OCI-LY3 (cell line): Measurements from ENCODE around the gene SERPINB10.
"Not testable (repeated sequence)": the region's sequence is repeated elsewhere in the genome, so short reads cannot be mapped to it uniquely, and the experiment has no call there.

Source experiments
- H2AFZ ChIP-seq: fragments of 200-600, 300-600 bp; shearing (Covaris generic); 2 replicates; pipeline ENCODE4 v1.6.0; 2014; ENCODE audit warnings: antibody characterized with exemption, low read depth, low read length
- H3K27ac ChIP-seq: fragments of 200-600, 300-600 bp; sonication (generic); 2 replicates; pipeline ENCODE4 v1.5.1; 2014; ENCODE audit warnings: mild to moderate bottlenecking, low read length, moderate library complexity, mixed read lengths
- H3K27me3 ChIP-seq: fragments of 200-600, 300-600 bp; sonication (generic); 2 replicates; pipeline ENCODE4 v1.6.1; 2014; ENCODE audit warnings: low read depth, low read length, mixed read lengths
- H3K36me3 ChIP-seq: fragments of 200-600, 300-600 bp; sonication (generic); replicated peaks from 2 replicates; pipeline ENCODE3; 2014; ENCODE audit warnings: low read depth, low read length, mixed read lengths
- H3K4me1 ChIP-seq: fragments of 300-600, 200-600 bp; sonication (generic); 2 replicates; pipeline ENCODE4 v1.6.1; 2014; ENCODE audit warnings: low read length, mixed read lengths
- H3K4me2 ChIP-seq: fragments of 200-600, 300-600 bp; sonication (generic); 2 replicates; pipeline ENCODE4 v1.6.1; 2014; ENCODE audit warnings: low read length, mixed read lengths
- H3K4me3 ChIP-seq: fragments of 300-600, 200-600 bp; sonication (generic); 2 replicates; pipeline ENCODE4 v1.5.1; 2014; ENCODE audit warnings: antibody characterized with exemption, mild to moderate bottlenecking, low read length, moderate library complexity
- H3K79me2 ChIP-seq: fragments of 300-600, 200-600 bp; shearing (Covaris generic); 2 replicates; pipeline ENCODE4 v1.6.1; 2014; ENCODE audit warnings: mild to moderate bottlenecking, low read length, mixed read lengths
- H3K9ac ChIP-seq: fragments of 300-600, 200-600 bp; shearing (Covaris generic); 2 replicates; pipeline ENCODE4 v1.6.0; 2014; ENCODE audit warnings: mild to moderate bottlenecking, low read length, moderate library complexity
- H3K9me3 ChIP-seq: fragments of 200-600, 300-600 bp; shearing (Covaris generic); 2 replicates; pipeline ENCODE4 v1.6.1; 2014; ENCODE audit warnings: low read length, mixed read lengths; ENCODE audit not compliant: insufficient read depth
- H4K20me1 ChIP-seq: fragments of 200-600, 300-600 bp; sonication (generic); 2 replicates; pipeline ENCODE4 v1.6.1; 2016; ENCODE audit warnings: low read length, mixed read lengths; ENCODE audit not compliant: insufficient read depth
- CTCF ChIP-seq: fragments of 200-600, 300-600 bp; sonication (generic); IDR thresholded peaks from 2 replicates; pipeline ENCODE4 v1.5.1; 2014; ENCODE audit warnings: antibody characterized with exemption, low read length, low read depth
- EZH2phosphoT487 ChIP-seq: fragments of 200-600 bp; shearing (Covaris generic); IDR thresholded peaks from 2 replicates; pipeline ENCODE4 v1.6.1; 2018; ENCODE audit warnings: antibody characterized with exemption, mixed run types, low read depth

The SERPINB10 gene

GRCh38 chr18:63936156-63936931 lies 28.6 kb downstream of the SERPINB10 start:
- Histone ChIP-seq H3K9me3 (no peaks in the 10 kb centered on the region), H3K4me1 (peaks cover 15% of the 10 kb centered on the region), H4K20me1 (no peaks in the 10 kb centered on the region), H3K27ac (peak overlapping the region; percentile 25), H3K27me3 (peaks cover 10% of the 10 kb centered on the region; the same call in 1 of the 2 replicates), H3K4me2 (peak overlapping the region; percentile 91), H2AFZ (peak overlapping the region; percentile 99), H3K4me3 (peak overlapping the region; percentile 83), H3K79me2 (no peaks in the 10 kb centered on the region), H3K9ac (peak overlapping the region; percentile 86), H3K36me3 (no peaks in the 10 kb centered on the region)
- peak; percentile 96 for TF ChIP-seq CTCF
- TF ChIP-seq EZH2phosphoT487, result no peak

GRCh38 chr18:63936932-63937393 lies 29.2 kb downstream of the SERPINB10 start:
- H3K4me2 ChIP-seq, result peak overlapping the region; percentile 91
- no peaks in the 10 kb centered on the region for H3K9me3 ChIP-seq
- no peaks in the 10 kb centered on the region for H4K20me1 ChIP-seq
- H3K36me3 ChIP-seq, result no peaks in the 10 kb centered on the region
- no peaks in the 10 kb centered on the region for H3K79me2 ChIP-seq
- H3K27ac ChIP-seq, result 0 out of 2 replicates have a peak overlapping the region, but pooled peaks have one; percentile 25
- peaks cover 10% of the 10 kb centered on the region; the same call in 1 of the 2 replicates for H3K27me3 ChIP-seq
- TF ChIP-seq CTCF (no peak), EZH2phosphoT487 (no peak)
- H3K4me1 ChIP-seq, result peaks cover 15% of the 10 kb centered on the region
- H3K9ac ChIP-seq, result peak overlapping the region; percentile 86
- peak overlapping the region; percentile 99 for H2AFZ ChIP-seq
- peak overlapping the region; percentile 83 for H3K4me3 ChIP-seq

- Histone ChIP-seq H2AFZ (no peak overlapping the region), H3K4me3 (no peak overlapping the region), H4K20me1 (no peaks in the 10 kb centered on the region), H3K27ac (no peak overlapping the region), H3K9me3 (no peaks in the 10 kb centered on the region), H3K27me3 (peaks cover 16% of the 10 kb centered on the region), H3K79me2 (no peaks in the 10 kb centered on the region), H3K36me3 (no peaks in the 10 kb centered on the region), H3K4me2 (no peak overlapping the region), H3K4me1 (peaks cover 15% of the 10 kb centered on the region), H3K9ac (no peak overlapping the region)
- TF ChIP-seq CTCF, result no peak
- TF ChIP-seq EZH2phosphoT487, result no peak
Observed at GRCh38 chr18:63940008-63940407, 32.2 kb downstream of the SERPINB10 start.

- not testable (repeated sequence) for H3K9ac ChIP-seq, H3K4me3 ChIP-seq, H3K27ac ChIP-seq, H3K36me3 ChIP-seq, H2AFZ ChIP-seq, H3K4me2 ChIP-seq, H4K20me1 ChIP-seq, H3K79me2 ChIP-seq, H3K9me3 ChIP-seq
- Histone ChIP-seq H3K27me3 (peaks cover 16% of the 10 kb centered on the region), H3K4me1 (peaks cover 13% of the 10 kb centered on the region)
Observed at GRCh38 chr18:63940543-63941050, 32.8 kb downstream of the SERPINB10 start.
